LNCAP (cell line): Measurements from ENCODE around the gene FRMD1.

Experiments used
- TF ChIP-seq, protein P1 (sequence below): fragments of 450-650 bp; IDR thresholded peaks from 2 replicates; pipeline ENCODE4 v1.5.1; 2017; ENCODE audit warnings: mild to moderate bottlenecking

The FRMD1 gene

GRCh38 chr6:168109171-168109570 is 30.2 kb upstream of the FRMD1 start:
- TF ChIP-seq, protein P1, sequence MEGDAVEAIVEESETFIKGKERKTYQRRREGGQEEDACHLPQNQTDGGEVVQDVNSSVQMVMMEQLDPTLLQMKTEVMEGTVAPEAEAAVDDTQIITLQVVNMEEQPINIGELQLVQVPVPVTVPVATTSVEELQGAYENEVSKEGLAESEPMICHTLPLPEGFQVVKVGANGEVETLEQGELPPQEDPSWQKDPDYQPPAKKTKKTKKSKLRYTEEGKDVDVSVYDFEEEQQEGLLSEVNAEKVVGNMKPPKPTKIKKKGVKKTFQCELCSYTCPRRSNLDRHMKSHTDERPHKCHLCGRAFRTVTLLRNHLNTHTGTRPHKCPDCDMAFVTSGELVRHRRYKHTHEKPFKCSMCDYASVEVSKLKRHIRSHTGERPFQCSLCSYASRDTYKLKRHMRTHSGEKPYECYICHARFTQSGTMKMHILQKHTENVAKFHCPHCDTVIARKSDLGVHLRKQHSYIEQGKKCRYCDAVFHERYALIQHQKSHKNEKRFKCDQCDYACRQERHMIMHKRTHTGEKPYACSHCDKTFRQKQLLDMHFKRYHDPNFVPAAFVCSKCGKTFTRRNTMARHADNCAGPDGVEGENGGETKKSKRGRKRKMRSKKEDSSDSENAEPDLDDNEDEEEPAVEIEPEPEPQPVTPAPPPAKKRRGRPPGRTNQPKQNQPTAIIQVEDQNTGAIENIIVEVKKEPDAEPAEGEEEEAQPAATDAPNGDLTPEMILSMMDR, result no peak

DNA sequence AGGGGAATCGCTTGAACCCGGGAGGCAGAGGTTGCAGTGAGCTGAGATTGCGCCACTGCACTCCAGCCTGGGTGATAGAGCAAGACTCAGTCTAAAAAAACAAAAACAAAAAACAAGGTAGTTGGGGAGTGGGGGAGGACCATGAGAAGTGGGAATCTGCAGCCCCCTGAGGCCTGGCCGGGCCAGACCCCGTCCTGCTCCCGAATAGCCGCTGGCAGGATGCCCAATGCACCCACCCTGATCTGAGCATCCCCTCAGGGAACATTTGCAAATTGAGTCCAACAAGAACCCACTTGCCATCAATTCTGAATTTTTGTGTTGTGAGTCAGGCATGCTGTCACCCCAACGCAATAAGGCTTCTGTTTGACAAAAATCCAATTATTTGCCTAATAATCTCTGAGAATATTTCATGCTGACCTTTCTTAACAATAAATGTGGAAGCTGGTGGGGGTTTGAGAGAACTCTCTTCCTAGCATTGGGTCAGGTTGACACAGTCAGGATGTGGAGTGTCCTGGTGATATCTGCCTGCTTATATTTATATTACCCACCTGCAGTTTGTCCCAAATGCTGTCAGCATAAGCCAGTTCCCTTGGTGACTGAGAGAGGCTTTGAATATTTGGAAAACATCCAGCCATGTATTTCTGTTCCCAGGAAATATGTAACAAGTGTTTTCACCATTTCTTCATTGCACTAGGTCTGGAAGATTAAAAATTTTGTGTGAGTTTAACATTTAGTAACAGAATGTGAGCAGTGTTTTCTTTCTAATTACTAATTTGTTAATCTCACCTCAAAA is 28.4 kb upstream of the FRMD1 start:
- TF ChIP-seq, protein P1, result no peak

GRCh38 chr6:168106633-168107005 is 27.6 kb upstream of the FRMD1 start:
- TF ChIP-seq, protein P1, result no peak

DNA sequence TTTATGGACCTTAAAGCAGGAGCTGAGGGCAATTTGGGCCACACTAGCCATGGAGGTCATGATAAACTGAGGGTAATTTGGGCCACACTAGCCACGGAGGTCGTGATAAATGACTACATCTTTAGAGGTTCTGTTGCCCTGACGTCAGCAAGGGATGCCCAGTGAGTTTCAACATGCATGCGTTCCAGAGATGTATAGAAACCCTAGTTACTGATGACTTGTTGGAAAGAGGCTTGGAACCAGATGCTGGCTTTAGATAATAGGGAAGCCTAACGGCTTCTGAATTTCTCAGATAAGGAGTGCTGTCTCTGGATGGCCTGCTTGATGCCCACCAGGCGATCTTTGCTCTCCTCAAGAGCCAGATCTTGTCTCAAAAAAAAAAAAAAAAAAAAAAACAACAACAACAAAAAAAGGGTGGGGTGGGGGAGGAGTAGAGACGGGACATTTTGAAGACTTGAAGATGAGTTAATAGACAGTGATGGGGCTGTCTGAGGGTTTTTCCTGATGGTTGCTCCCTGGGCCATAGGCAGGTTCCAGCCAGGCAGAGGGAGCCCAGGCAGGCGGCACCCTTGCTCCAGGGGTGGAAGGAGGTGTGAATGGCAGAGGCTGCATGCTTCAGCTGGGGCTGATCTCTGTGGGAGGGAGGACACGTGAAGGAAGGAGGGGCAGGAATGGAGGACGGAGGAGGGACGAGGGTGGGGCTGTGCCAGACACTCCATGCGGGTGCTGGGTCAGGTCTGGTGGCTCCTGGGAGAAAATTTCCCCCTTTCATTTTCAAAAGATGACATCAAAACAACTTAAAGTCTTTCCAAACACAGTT is 27.0 kb upstream of the FRMD1 start:
- TF ChIP-seq, protein P1, result no peak

DNA sequence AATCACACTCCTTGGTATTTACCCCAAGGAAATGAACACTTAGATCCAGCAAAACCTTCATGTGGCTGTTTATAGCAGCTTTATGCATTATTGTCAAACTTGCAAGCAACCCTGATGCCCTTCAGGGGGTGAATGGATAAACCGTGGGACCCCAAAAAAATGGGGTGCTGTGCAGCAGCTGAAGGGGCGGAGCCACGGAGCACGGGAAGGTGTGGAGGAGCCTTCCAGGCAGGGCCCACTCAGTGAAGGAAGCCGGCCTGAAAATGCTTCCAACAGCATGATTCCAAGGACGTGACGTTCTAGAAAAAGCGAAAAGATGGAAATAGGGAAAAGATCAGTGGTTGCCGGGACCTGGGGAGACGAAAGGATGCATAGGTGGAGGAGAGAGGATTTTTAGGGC is 25.6 kb upstream of the FRMD1 start:
- TF ChIP-seq, protein P1, result no peak

- TF ChIP-seq, protein P1, result no peak
These were observed 24.2 kb upstream of the FRMD1 start for GRCh38 chr6:168103050-168103830.

DNA sequence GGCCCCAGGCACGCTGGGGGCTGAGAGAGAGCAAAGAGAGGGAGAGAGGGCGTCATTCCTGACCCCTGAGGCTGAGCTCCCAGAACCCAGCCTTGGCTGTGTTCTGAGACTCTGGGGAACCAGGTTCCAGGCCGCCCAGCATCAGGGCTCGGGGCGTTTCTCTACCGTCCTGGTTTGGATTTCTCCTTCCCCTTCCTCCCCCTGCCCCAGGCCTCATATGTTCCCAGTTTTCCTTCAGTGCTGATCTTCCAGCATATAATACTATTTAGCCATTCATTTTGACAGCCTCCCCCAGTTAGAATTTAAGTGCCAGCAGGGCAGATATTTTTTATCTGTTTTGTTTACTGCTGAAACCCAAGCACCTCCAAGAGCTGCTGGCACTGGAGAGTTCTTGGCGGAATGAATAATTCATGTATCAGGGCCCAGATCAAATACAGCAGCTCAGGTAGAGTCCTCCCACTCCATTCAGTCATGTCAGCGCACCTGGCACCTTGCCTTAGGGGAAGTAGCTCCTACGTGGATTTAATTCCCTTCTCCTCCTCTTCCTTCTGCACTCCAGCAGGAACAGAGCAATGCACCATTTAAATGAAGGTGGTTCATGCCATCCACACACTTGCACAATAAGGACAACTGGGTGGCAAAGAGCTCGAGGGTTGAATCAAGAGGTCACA is 23.4 kb upstream of the FRMD1 start:
- TF ChIP-seq, protein P1, result no peak
